B cell (primary cell): Measurements from ENCODE around the gene UGT1A4. TPM values are rescaled to one million over a fixed set of nuclear protein-coding genes. Genes with fewer than 3 reads are reported as not detected.

Experiments
- ATAC-seq: fragments of 200-7000 bp; cut with Tn5 transposase; one replicate; pipeline ENCODE4 v1.10.0; 2021; ENCODE audit warnings: low read depth, mild to moderate bottlenecking, moderate number of reproducible peaks, moderate library complexity
- CTCF ChIA-PET: fragments of 350-600 bp; sonication (Branson Sonifier 250); formaldehyde crosslinking; loops from one replicate; lab custom pipeline; 2021; ENCODE audit warnings: antibody characterized with exemption, inconsistent platforms; lab: Charles Lee
- POLR2A ChIA-PET: fragments of 350-600 bp; sonication (Branson Sonifier 250); formaldehyde crosslinking; loops from one replicate; lab custom pipeline; 2021; ENCODE audit warnings: antibody characterized with exemption; lab: Charles Lee
- DNase-seq: peaks from one replicate; pipeline ENCODE4 v3.0.0; 2013
- H2AFZ ChIP-seq: 2 replicates; pipeline ENCODE4 v1.6.1; 2012; ENCODE audit warnings: mild to moderate bottlenecking, low read depth, low read length; ENCODE audit not compliant: insufficient read depth, poor library complexity, severe bottlenecking
- H3K27ac ChIP-seq, 2 donors: 1 replicate in 1 of 2; 2 replicates in 1 of 2; pipeline ENCODE4 v1.5.1; 2012 to 2013; ENCODE audit warnings: low read length in 2 of 2, mild to moderate bottlenecking in 2 of 2, moderate library complexity in 1 of 2
- H3K27me3 ChIP-seq, 4 experiments: fragments of 200-600 bp in 1 of 4; sonication (generic) in 1 of 4; replicated peaks in 1 of 4; 1 replicate in 2 of 4; 2 replicates in 2 of 4; pipeline versions ENCODE4 v1.6.1 to v1.7.0; 2013 to 2016; ENCODE audit warnings: low read length in 3 of 4, mild to moderate bottlenecking in 2 of 4, mixed read lengths in 1 of 4, moderate library complexity in 1 of 4; ENCODE audit not compliant: insufficient read depth in 4 of 4, control insufficient read depth in 3 of 4; ENCODE audit errors: control extremely low read depth in 1 of 4
- H3K36me3 ChIP-seq, 2 experiments: replicated peaks in 1 of 2; 1 replicate in 1 of 2; 2 replicates in 1 of 2; pipeline versions ENCODE4 v1.6.1 to v1.7.1; 2013; ENCODE audit warnings: low read length in 1 of 2; ENCODE audit not compliant: insufficient read depth in 2 of 2, control insufficient read depth in 1 of 2; ENCODE audit errors: control extremely low read depth in 1 of 2, extremely low read depth in 1 of 2
- H3K4me1 ChIP-seq, 2 donors: fragments of 200-600 bp in 1 of 2; sonication (generic) in 1 of 2; 1 replicate in 1 of 2; 2 replicates in 1 of 2; pipeline versions ENCODE4 v1.5.1 to v1.6.1; 2013 to 2017; ENCODE audit warnings: low read length in 2 of 2; ENCODE audit not compliant: control insufficient read depth in 2 of 2, insufficient read depth in 2 of 2
- H3K4me2 ChIP-seq: replicated peaks from 2 replicates; pipeline ENCODE3; 2012; ENCODE audit warnings: mild to moderate bottlenecking, low read depth, low read length; ENCODE audit not compliant: poor library complexity, severe bottlenecking
- H3K4me3 ChIP-seq, 5 experiments: fragments of 200-600 bp in 1 of 5; sonication (generic) in 1 of 5; 1 replicate in 3 of 5; 2 replicates in 2 of 5; pipeline versions ENCODE4 v1.5.1 to v1.7.0; 2011 to 2016; ENCODE audit warnings: low read length in 4 of 5, mild to moderate bottlenecking in 4 of 5, low read depth in 2 of 5, control low read depth in 1 of 5, moderate library complexity in 1 of 5; ENCODE audit not compliant: insufficient read depth in 1 of 5; ENCODE audit errors: control extremely low read depth in 1 of 5, extremely low read depth in 1 of 5
- H3K79me2 ChIP-seq: fragments of 200-600 bp; sonication (generic); one replicate; pipeline ENCODE4 v1.6.0; 2016; ENCODE audit warnings: low read length; ENCODE audit not compliant: control insufficient read depth, insufficient read depth
- H3K9ac ChIP-seq: fragments of 200-600 bp; sonication (generic); 2 replicates; pipeline ENCODE4 v1.6.1; 2017; ENCODE audit warnings: mild to moderate bottlenecking, low read length, moderate library complexity
- H3K9me3 ChIP-seq, 3 donors: one replicate each; pipeline versions ENCODE4 v1.6.1 to v1.7.1; 2013; ENCODE audit warnings: low read length in 2 of 3; ENCODE audit not compliant: control insufficient read depth in 2 of 3, insufficient read depth in 1 of 3; ENCODE audit errors: control extremely low read depth in 1 of 3
- H4K20me1 ChIP-seq: 2 replicates; pipeline ENCODE4 v1.6.0; 2012; ENCODE audit warnings: mild to moderate bottlenecking, low read length; ENCODE audit not compliant: insufficient read depth, control insufficient read depth, poor library complexity, severe bottlenecking
- H3K27ac Mint-ChIP-seq: one replicate; pipeline ENCODE4 v1.8.0; 2021; ENCODE audit warnings: mixed read lengths
- H3K27me3 Mint-ChIP-seq: one replicate; pipeline ENCODE4 v1.8.0; 2021; ENCODE audit warnings: mixed read lengths
- H3K4me1 Mint-ChIP-seq: one replicate; pipeline ENCODE4 v1.8.0; 2021; ENCODE audit warnings: mixed read lengths
- H3K4me3 Mint-ChIP-seq: one replicate; pipeline ENCODE4 v1.8.0; 2021; ENCODE audit warnings: mixed read lengths
- H3K9me3 Mint-ChIP-seq: one replicate; pipeline ENCODE4 v1.8.0; 2022; ENCODE audit warnings: mixed read lengths; ENCODE audit not compliant: insufficient read depth
- EZH2 ChIP-seq: IDR thresholded peaks from 2 replicates; pipeline ENCODE4 v1.6.1; 2012; ENCODE audit warnings: borderline replicate concordance, low read depth, mild to moderate bottlenecking, moderate library complexity, low read length; ENCODE audit not compliant: insufficient read depth, poor library complexity, severe bottlenecking
- WGBS: methylation state at CpG from one replicate; pipeline ENCODE4 v1.1.5; 2013; ENCODE audit warnings: missing lambda C conversion rate; ENCODE audit not compliant: insufficient coverage; 5-methylcytosine and 5-hydroxymethylcytosine counted together
- intact Hi-C: fragments of 100-400 bp; cut with micrococcal nuclease; formaldehyde crosslinking; loops from one replicate; pipeline ENCODE4 v1.10.0; 2022
- polyA plus RNA-seq: library from polyadenylated mRNA; depleted of rRNA; stranded (reverse); fragments of >200 nt; gene quantifications from 2 replicates; pipeline ENCODE4 v1.2.3, GENCODE V29; 2012
- total RNA-seq, 2 donors: library from RNA; stranded (reverse); fragments of 120-200 nt in 1 of 2; gene quantifications; 1 replicate in 1 of 2; 2 replicates in 1 of 2; pipeline versions ENCODE4 v1.2.3 to v1.2.4, GENCODE V29; 2013 to 2022
- TF ChIP-seq, protein P1 (sequence below): fragments of 200-600 bp; IDR thresholded peaks from one replicate; pipeline ENCODE4 v1.8.0; 2022; ENCODE audit warnings: antibody characterized with exemption, mild to moderate bottlenecking

The UGT1A4 gene
- total and polyA plus RNA-seq, 2 donors (not counting 1 experiment from before 2014, with no cell fraction given) = not detected

DNA sequence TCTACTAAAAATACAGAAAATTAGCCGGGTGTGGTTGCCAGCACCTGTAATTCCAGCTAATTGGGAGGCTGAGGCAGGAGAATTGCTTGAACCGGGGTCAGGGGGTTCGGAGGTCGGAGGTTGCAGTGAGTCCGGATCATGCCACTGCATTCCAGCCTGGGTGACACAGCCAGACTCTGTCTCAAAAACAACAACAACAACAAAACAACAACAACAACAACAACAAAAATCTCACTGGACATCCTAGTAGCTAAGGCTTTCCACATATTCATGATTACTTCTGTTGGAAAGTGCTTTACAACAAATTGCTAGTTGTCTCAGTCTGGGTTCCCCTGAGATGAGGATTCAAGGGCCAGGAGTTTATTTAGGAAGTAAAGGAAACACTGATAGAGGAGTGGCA lies 55.3 kb downstream of the UGT1A4 start:
- ChIA-PET CTCF (no interaction called here), POLR2A (no interaction called here)
- H3K9me3 Mint-ChIP-seq = peaks cover 7% of the 10 kb centered on the region
- H3K36me3 ChIP-seq = no peaks in the 10 kb centered on the region
- intact Hi-C loops = no loop called here
- no peak for ATAC-seq
- H3K27ac ChIP-seq = no peak overlapping the region
- no peak overlapping the region for H3K4me3 Mint-ChIP-seq
- H3K4me1 ChIP-seq = no peaks in the 10 kb centered on the region
- no peak overlapping the region for H2AFZ ChIP-seq
- H3K4me2 ChIP-seq = no peak overlapping the region
- WGBS = 88% methylated on average over 4 of the region's 5 CpGs
- no peak overlapping the region for H3K9ac ChIP-seq
- no peaks in the 10 kb centered on the region for H3K4me1 Mint-ChIP-seq
- H3K79me2 ChIP-seq = no peaks in the 10 kb centered on the region
- H4K20me1 ChIP-seq = no peaks in the 10 kb centered on the region
- DNase-seq = no peak
- peaks cover 17% of the 10 kb centered on the region for H3K27me3 Mint-ChIP-seq
- no peak for TF ChIP-seq EZH2
- TF ChIP-seq, protein P1, sequence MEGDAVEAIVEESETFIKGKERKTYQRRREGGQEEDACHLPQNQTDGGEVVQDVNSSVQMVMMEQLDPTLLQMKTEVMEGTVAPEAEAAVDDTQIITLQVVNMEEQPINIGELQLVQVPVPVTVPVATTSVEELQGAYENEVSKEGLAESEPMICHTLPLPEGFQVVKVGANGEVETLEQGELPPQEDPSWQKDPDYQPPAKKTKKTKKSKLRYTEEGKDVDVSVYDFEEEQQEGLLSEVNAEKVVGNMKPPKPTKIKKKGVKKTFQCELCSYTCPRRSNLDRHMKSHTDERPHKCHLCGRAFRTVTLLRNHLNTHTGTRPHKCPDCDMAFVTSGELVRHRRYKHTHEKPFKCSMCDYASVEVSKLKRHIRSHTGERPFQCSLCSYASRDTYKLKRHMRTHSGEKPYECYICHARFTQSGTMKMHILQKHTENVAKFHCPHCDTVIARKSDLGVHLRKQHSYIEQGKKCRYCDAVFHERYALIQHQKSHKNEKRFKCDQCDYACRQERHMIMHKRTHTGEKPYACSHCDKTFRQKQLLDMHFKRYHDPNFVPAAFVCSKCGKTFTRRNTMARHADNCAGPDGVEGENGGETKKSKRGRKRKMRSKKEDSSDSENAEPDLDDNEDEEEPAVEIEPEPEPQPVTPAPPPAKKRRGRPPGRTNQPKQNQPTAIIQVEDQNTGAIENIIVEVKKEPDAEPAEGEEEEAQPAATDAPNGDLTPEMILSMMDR = no peak
- H3K27me3 ChIP-seq = peaks cover 0 to 8% (median 1%) of the 10 kb centered on the region in 4 experiments
- H3K27ac Mint-ChIP-seq = no peak overlapping the region
- H3K4me3 ChIP-seq = no peak overlapping the region
- peaks cover 0 to 20% (median 8%) of the 10 kb centered on the region in 3 donors for H3K9me3 ChIP-seq

DNA sequence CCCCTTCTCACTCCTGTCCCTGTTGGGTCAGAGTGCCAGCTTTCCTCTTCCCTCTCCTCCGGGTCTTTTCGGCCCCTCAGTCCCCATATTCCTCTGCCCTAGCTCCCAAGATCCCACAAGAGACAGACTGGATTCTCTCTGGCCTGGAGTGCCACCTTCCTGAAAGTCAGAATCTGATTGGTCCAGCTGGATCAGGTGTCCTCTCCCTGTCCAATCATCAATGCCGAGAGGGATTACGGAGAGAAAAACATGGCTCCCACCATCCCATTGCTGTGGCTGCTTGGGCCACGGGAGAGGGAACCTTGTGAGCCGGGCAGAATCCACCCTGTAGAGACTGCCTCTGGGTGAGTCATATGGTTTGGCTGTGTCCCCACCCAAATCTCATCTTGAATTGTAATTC lies 56.9 kb downstream of the UGT1A4 start:
- Histone ChIP-seq H4K20me1 (no peaks in the 10 kb centered on the region), H3K9me3 (peaks cover 0 to 24% (median 8%) of the 10 kb centered on the region in 3 donors), H2AFZ (no peak overlapping the region), H3K27me3 (peaks cover 0 to 12% (median 1%) of the 10 kb centered on the region in 4 experiments), H3K27ac (no peak overlapping the region), H3K9ac (no peak overlapping the region), H3K4me3 (no peak overlapping the region), H3K4me1 (no peaks in the 10 kb centered on the region), H3K36me3 (no peaks in the 10 kb centered on the region), H3K4me2 (no peak overlapping the region), H3K79me2 (no peaks in the 10 kb centered on the region)
- Mint-ChIP-seq H3K4me3 (no peak overlapping the region), H3K27ac (no peak overlapping the region), H3K4me1 (no peaks in the 10 kb centered on the region), H3K27me3 (peaks cover 18% of the 10 kb centered on the region), H3K9me3 (peaks cover 7% of the 10 kb centered on the region)
- no peak for ATAC-seq
- ChIA-PET CTCF (no interaction called here), POLR2A (no interaction called here)
- TF ChIP-seq, protein P1 = no peak
- TF ChIP-seq EZH2 = no peak
- intact Hi-C loops = no loop called here
- DNase-seq = no peak
- 96% methylated on average over 5 of the region's 6 CpGs for WGBS
